ENCODE data around the gene CMTM1.

DNA sequence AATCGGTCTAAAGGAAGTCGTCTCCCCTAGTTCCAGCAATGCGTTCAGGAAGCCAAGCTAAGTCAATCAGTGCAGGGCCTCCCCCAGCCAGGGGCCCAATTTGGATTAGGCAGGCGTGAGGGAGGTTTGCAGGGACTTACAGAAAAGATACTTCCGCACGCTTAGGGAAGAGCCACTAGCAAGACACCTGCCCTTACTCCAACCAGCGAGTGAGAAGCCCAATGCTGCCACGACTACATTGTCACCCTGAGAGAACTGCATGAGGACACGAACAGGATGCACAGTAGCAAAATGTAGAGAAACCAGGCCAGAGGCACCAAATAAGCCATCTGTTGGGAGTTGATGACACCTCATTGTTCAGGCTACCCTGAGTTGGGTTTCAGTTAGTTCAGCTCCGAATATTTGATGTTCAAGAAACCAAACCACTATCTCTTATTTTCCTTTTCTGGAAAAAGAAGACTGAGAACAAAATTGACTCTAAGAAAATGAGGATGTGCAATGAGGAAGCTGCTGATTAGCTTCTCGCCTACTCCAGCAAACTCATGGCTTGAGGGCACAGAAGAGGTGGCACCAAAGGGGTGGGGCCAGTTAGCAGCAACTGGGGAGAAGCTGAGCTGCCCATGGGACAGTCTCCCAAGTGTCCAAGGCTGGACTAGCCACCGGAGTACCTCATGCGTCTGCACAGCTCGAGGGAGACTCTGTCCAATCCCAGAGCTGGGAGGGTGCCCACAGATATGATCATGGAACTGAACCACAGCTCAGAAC is 45.7 kb upstream of the CMTM1 start:
- TF ChIP-seq, protein P1, sequence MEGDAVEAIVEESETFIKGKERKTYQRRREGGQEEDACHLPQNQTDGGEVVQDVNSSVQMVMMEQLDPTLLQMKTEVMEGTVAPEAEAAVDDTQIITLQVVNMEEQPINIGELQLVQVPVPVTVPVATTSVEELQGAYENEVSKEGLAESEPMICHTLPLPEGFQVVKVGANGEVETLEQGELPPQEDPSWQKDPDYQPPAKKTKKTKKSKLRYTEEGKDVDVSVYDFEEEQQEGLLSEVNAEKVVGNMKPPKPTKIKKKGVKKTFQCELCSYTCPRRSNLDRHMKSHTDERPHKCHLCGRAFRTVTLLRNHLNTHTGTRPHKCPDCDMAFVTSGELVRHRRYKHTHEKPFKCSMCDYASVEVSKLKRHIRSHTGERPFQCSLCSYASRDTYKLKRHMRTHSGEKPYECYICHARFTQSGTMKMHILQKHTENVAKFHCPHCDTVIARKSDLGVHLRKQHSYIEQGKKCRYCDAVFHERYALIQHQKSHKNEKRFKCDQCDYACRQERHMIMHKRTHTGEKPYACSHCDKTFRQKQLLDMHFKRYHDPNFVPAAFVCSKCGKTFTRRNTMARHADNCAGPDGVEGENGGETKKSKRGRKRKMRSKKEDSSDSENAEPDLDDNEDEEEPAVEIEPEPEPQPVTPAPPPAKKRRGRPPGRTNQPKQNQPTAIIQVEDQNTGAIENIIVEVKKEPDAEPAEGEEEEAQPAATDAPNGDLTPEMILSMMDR (IDR thresholded peaks at IDR 0.05): no peak
- TF ChIP-seq POLR2A (IDR thresholded peaks at IDR 0.05): no peak

Measured in heart left ventricle (tissue), 13 donors.